Neural crest cell (in vitro differentiated cells): ENCODE data around the gene GAB2. TPM values are rescaled to one million over a fixed set of nuclear protein-coding genes. Genes with fewer than 3 reads are reported as not detected.

ENCODE experiments used
- DNase-seq: peaks from one replicate; pipeline ENCODE4 v3.0.0; 2021; ENCODE audit warnings: low read depth, mixed read lengths, low spot score
- H3K27ac Mint-ChIP-seq: one replicate; pipeline ENCODE4 v1.8.0; 2021; ENCODE audit warnings: mild to moderate bottlenecking, mixed read lengths; ENCODE audit not compliant: unreplicated experiment
- H3K27me3 Mint-ChIP-seq: 2 replicates; pipeline ENCODE4 v1.8.0; 2021; ENCODE audit warnings: low read depth, mild to moderate bottlenecking, mixed read lengths
- H3K36me3 Mint-ChIP-seq: 2 replicates; pipeline ENCODE4 v1.8.0; 2021; ENCODE audit warnings: low read depth, mild to moderate bottlenecking, mixed read lengths
- H3K4me1 Mint-ChIP-seq: 2 replicates; pipeline ENCODE4 v1.8.0; 2021; ENCODE audit warnings: mixed read lengths
- H3K4me3 Mint-ChIP-seq: one replicate; pipeline ENCODE4 v1.8.0; 2021; ENCODE audit warnings: mild to moderate bottlenecking, mixed read lengths
- H3K9me3 Mint-ChIP-seq: 2 replicates; pipeline ENCODE4 v1.8.0; 2021; ENCODE audit warnings: mixed read lengths
- total RNA-seq: library from RNA; stranded (reverse); gene quantifications from 2 replicates; pipeline ENCODE4 v1.2.1, GENCODE V29; 2021
- TF ChIP-seq, protein P1 (sequence below): fragments of 200-600 bp; sonication (generic); conservative IDR thresholded peaks from 2 replicates; pipeline ENCODE4 v1.5.0; 2021; ENCODE audit warnings: antibody characterized with exemption, mild to moderate bottlenecking

The GAB2 gene
- total RNA-seq, 1 donor from 2014 or later: 27.9 TPM

DNA sequence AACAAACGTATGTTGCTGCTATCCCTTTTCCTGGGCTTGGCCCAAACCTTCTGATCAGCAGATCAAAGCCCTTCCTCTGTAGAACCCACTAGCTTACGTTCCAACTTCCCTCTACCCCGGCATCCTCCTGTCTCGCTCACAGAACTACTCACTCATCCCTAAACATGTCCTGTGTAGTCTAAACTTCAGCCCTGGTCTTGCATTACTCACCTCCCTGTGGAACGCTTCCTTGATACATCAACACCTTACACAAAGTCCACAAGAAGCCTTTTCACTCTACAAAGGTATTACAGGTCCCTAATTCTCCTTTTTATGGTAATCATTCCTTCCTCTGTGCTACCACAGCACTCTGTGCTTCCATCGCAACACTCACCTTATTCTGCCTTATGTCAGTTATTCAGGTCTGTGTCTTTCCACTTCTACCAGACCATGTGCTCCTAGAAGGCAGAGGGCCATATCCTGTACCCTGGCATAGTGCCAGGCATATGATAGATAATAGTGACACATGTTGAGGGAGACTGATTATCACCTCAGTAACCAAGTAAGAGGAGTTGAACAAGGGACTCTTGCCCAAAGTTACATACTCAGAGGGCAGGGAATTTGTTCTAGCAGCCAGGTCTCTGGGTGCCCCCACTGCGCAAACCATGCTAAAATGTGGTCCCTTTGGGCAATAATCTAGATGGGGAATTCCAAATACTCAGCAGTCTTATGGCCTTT lies 187.3 kb downstream of the GAB2 start:
- Mint-ChIP-seq H3K9me3 (no peaks in the 10 kb centered on the region), H3K27me3 (no peaks in the 10 kb centered on the region), H3K27ac (no peak overlapping the region), H3K36me3 (peaks cover 4% of the 10 kb centered on the region), H3K4me1 (no peaks in the 10 kb centered on the region), H3K4me3 (no peak overlapping the region)
- no peak for DNase-seq
- TF ChIP-seq, protein P1, sequence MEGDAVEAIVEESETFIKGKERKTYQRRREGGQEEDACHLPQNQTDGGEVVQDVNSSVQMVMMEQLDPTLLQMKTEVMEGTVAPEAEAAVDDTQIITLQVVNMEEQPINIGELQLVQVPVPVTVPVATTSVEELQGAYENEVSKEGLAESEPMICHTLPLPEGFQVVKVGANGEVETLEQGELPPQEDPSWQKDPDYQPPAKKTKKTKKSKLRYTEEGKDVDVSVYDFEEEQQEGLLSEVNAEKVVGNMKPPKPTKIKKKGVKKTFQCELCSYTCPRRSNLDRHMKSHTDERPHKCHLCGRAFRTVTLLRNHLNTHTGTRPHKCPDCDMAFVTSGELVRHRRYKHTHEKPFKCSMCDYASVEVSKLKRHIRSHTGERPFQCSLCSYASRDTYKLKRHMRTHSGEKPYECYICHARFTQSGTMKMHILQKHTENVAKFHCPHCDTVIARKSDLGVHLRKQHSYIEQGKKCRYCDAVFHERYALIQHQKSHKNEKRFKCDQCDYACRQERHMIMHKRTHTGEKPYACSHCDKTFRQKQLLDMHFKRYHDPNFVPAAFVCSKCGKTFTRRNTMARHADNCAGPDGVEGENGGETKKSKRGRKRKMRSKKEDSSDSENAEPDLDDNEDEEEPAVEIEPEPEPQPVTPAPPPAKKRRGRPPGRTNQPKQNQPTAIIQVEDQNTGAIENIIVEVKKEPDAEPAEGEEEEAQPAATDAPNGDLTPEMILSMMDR: no peak

DNA sequence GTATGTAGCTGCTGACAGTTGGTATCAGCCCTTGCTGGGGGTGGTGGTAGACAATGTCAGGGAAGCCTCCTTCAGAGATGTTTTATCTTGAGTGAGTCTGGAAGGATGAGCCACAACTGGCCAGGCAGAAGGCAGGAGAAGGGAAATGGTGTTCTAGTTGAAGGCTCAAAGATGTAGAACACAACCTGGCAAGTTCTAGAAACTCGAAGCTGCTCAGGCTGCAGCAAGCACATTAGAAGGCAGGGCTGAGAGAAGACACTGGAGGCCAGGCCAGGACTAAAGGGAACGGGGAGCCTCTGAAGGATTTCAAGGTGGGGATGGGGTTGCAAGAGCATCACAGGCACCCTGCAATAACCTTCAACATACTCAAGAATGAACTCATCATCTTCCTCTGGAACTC lies 188.5 kb downstream of the GAB2 start:
- no peaks in the 10 kb centered on the region for H3K9me3 Mint-ChIP-seq
- no peaks in the 10 kb centered on the region for H3K4me1 Mint-ChIP-seq
- no peak overlapping the region for H3K4me3 Mint-ChIP-seq
- peaks cover 12% of the 10 kb centered on the region for H3K36me3 Mint-ChIP-seq
- DNase-seq: no peak
- TF ChIP-seq, protein P1: no peak
- H3K27me3 Mint-ChIP-seq: no peaks in the 10 kb centered on the region
- H3K27ac Mint-ChIP-seq: no peak overlapping the region

DNA sequence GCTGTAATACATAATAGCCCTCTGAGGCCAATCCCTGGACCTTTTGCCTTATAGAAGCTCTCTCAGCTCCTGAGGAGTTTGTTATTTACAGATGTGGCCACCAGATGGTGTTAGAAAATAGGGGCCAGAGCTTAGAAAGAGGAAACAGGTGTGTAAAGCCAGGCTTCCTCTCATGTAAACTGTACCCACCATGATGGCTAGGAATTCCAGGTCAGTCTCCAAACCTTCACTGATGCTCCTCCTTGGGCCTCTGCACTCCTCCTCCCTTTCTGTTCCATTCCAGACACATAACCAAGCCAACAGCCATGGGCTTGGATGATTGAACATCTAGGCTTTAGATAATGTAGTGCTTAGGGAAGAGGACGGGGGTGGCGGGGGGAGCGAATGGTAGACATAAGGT lies 189.2 kb downstream of the GAB2 start:
- Mint-ChIP-seq H3K4me1 (no peaks in the 10 kb centered on the region), H3K36me3 (peaks cover 14% of the 10 kb centered on the region), H3K9me3 (no peaks in the 10 kb centered on the region), H3K27ac (no peak overlapping the region), H3K27me3 (no peaks in the 10 kb centered on the region), H3K4me3 (no peak overlapping the region)
- TF ChIP-seq, protein P1: peak; percentile 68
- no peak for DNase-seq

DNA sequence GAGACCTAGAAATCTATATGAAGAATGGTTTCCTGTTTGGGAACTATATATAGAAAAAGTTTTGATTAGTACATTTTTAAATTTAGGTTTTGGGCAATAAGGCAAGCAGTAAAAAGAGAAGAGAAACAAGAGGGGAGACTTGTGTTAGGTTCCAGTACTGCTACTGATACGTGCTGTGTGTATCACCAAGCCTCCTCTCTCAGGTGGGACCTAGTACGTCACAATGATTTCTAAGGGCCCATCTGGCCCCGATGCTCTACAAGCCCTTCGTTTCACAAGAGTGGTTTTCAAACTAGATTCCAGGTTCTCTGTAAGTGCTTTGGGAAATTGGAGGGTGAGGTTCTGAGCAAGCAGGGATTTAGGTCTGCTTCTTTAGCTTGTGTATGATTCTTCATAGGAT lies 189.7 kb downstream of the GAB2 start:
- TF ChIP-seq, protein P1: no peak
- Mint-ChIP-seq H3K4me3 (no peak overlapping the region), H3K27me3 (no peaks in the 10 kb centered on the region), H3K36me3 (peaks cover 15% of the 10 kb centered on the region), H3K4me1 (no peaks in the 10 kb centered on the region), H3K27ac (no peak overlapping the region), H3K9me3 (no peaks in the 10 kb centered on the region)
- no peak for DNase-seq

DNA sequence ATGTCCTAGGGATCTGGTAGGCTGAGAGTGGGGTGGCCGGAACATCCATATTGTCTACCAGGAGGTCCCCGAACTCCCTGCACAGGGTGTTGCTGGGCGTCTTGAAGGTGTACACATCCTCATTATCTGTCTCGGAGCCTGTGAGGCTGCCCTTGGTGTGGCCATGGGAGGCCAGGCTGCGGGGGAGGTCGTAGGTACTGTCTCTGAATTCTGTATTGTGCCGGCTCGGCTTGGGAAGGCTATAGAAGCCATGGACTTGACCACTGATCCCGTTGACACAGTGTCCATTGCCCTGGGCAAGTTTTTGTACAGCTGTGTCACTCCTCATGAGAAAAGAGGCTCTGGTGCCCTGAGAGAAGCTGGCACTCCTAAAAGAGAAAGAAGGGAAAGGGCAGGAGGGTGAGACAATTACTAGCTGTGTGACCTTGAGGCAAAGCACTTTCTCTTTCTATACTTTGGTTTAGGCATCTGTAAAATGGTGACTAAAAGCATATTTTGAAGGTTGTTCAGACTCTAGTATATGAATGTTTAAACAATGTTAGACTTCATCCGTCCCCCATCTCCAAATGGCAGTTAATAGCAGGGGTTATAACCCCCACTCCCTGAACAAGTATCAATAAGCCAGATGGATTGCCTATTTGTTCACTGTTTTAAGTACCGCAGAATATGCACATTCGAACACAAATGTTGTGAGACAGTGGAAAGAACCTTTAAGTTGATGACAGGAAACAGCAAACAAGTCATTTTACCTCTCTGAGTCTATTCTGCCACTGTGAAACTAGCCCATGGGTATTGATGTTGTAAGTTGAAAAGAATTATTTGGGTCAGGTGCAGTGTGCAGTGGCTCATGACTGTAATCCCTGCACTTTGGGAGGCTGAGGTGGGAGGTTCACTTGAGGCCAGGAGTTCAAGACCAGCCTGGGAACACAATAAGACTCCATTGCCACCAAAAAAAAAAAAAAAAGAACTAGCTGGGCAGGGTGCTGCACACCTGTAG lies 190.6 kb downstream of the GAB2 start:
- Mint-ChIP-seq H3K27me3 (no peaks in the 10 kb centered on the region), H3K4me3 (no peak overlapping the region), H3K36me3 (peaks cover 15% of the 10 kb centered on the region), H3K9me3 (no peaks in the 10 kb centered on the region), H3K4me1 (no peaks in the 10 kb centered on the region), H3K27ac (no peak overlapping the region)
- DNase-seq: no peak
- TF ChIP-seq, protein P1: no peak
